ENCODE results near the gene CPVL.

CPVL gene

GRCh38 chr7:29005406-29005805 is 140.9 kb downstream of the CPVL start:
- DNase-seq (ENCODE audit: low read depth in 3 of 3): no peak

- no peak for DNase-seq (ENCODE audit: low read depth in 3 of 3)
These were observed 142.6 kb downstream of the CPVL start for GRCh38 chr7:29003703-29004102.

GRCh38 chr7:29000717-29001076 is 145.6 kb downstream of the CPVL start:
- no peak for DNase-seq (ENCODE audit: low read depth in 3 of 3)

GRCh38 chr7:28999895-29000716 is 146.2 kb downstream of the CPVL start:
- DNase-seq (ENCODE audit: low read depth in 3 of 3): no peak

GRCh38 chr7:28999427-28999826 is 146.9 kb downstream of the CPVL start:
- DNase-seq (ENCODE audit: low read depth in 3 of 3): no peak

GRCh38 chr7:28998105-28998504 is 148.2 kb downstream of the CPVL start:
- DNase-seq (ENCODE audit: low read depth in 3 of 3): no peak

GRCh38 chr7:28996836-28997235 is 149.5 kb downstream of the CPVL start:
- no peak for DNase-seq (ENCODE audit: low read depth in 3 of 3)

GRCh38 chr7:28993371-28993770 is 153.0 kb downstream of the CPVL start:
- DNase-seq (ENCODE audit: low read depth in 3 of 3): no peak

GRCh38 chr7:28992798-28993197 is 153.5 kb downstream of the CPVL start:
- DNase-seq (ENCODE audit: low read depth in 3 of 3): no peak

GRCh38 chr7:28990200-28990960 is 156.0 kb downstream of the CPVL start:
- DNase-seq (ENCODE audit: low read depth in 3 of 3): no peak

GRCh38 chr7:28989211-28989980 is 156.9 kb downstream of the CPVL start:
- no peak for DNase-seq (ENCODE audit: low read depth in 3 of 3)

GRCh38 chr7:28988810-28989209 is 157.5 kb downstream of the CPVL start:
- no peak for DNase-seq (ENCODE audit: low read depth in 3 of 3)

GRCh38 chr7:28988091-28988490 is 158.2 kb downstream of the CPVL start:
- DNase-seq (ENCODE audit: low read depth in 3 of 3): no peak

GRCh38 chr7:28986765-28987110 is 159.6 kb downstream of the CPVL start:
- DNase-seq (ENCODE audit: low read depth in 3 of 3): no peak

GRCh38 chr7:28986028-28986764 is 160.1 kb downstream of the CPVL start:
- no peak for DNase-seq (ENCODE audit: low read depth in 3 of 3)

- no peak for DNase-seq (ENCODE audit: low read depth in 3 of 3)
These were observed 161.7 kb downstream of the CPVL start for GRCh38 chr7:28984631-28985030.

- no peak for DNase-seq (ENCODE audit: low read depth in 3 of 3)
These were observed 162.1 kb downstream of the CPVL start for GRCh38 chr7:28984217-28984616.

- no peak for DNase-seq (ENCODE audit: low read depth in 3 of 3)
These were observed 162.7 kb downstream of the CPVL start for GRCh38 chr7:28983396-28984190.

- DNase-seq (ENCODE audit: low read depth in 3 of 3): no peak
These were observed 165.2 kb downstream of the CPVL start for GRCh38 chr7:28981161-28981465.

GRCh38 chr7:28980451-28981160 is 165.7 kb downstream of the CPVL start:
- DNase-seq (ENCODE audit: low read depth in 3 of 3): no peak

GRCh38 chr7:28979776-28980175 is 166.6 kb downstream of the CPVL start:
- no peak for DNase-seq (ENCODE audit: low read depth in 3 of 3)
